Ovary (tissue), 9 donors: ENCODE data around the gene SAMD4A. TPM values are rescaled to one million over a fixed set of nuclear protein-coding genes. Genes with fewer than 3 reads are reported as not detected.

Experiments used
- DNase-seq, 5 donors: peaks; one replicate each; pipeline ENCODE4 v3.0.0-alpha.2; 2019 to 2020
- H3K27ac ChIP-seq, 2 donors: fragments of 200-600 bp; one replicate each; pipeline versions ENCODE4 v1.5.1 to v1.8.0; 2019 to 2022
- H3K27me3 ChIP-seq: fragments of 200-600 bp; one replicate; pipeline ENCODE4 v1.8.0; 2022
- H3K36me3 ChIP-seq: fragments of 200-600 bp; sonication (generic); one replicate; pipeline ENCODE4 v1.5.1; 2019
- H3K4me1 ChIP-seq: one replicate; pipeline ENCODE4 v1.8.1; 2013; ENCODE audit warnings: mild to moderate bottlenecking, moderate library complexity; ENCODE audit not compliant: insufficient read depth
- H3K4me3 ChIP-seq: fragments of 200-600 bp; sonication (generic); one replicate; pipeline ENCODE4 v1.5.1; 2017
- H3K9me3 ChIP-seq, 2 donors: fragments of 200-600 bp in 1 of 2; sonication (generic) in 1 of 2; one replicate each; pipeline versions ENCODE4 v1.5.1 to v1.8.1; 2013 to 2019; ENCODE audit warnings: mild to moderate bottlenecking in 1 of 2, moderate library complexity in 1 of 2
- EP300 ChIP-seq: sonication (generic); formaldehyde crosslinking; IDR thresholded peaks from one replicate; pipeline ENCODE4 v1.6.1; 2017; ENCODE audit warnings: antibody characterized with exemption
- POLR2A ChIP-seq: fragments of 450-650 bp; IDR thresholded peaks from one replicate; pipeline ENCODE4 v1.6.1; 2017; ENCODE audit warnings: antibody characterized with exemption, mild to moderate bottlenecking, moderate library complexity
- WGBS, 3 donors: extraction: QIAGEN DNeasy Blood & Tissue Kit in 1 of 3; methylation state at CpG; one replicate each; pipeline versions ENCODE4 v1.1.5 to v1.1.7; 2013 to 2017; 5-methylcytosine and 5-hydroxymethylcytosine counted together
- intact Hi-C, 4 donors: fragments of 100-400 bp; cut with DNase I; formaldehyde crosslinking; loops; one replicate each; pipeline versions ENCODE4 v1.11.0 to v1.15.1; 2022 to 2023
- polyA plus RNA-seq, 2 donors: library from polyadenylated mRNA; stranded (reverse); fragments of 200-250 nt in 1 of 2; fragments of 350-450 nt in 1 of 2; fragmentation: Illumina TruSeq in 1 of 2; extraction: RNeasy Lipid Tissue Mini Kit (QIAGEN cat#74804) in 1 of 2; gene quantifications; one replicate each; pipeline ENCODE4 v1.2.3, GENCODE V29; 2013 to 2014
- total RNA-seq, 7 donors: library from RNA; depleted of rRNA in 2 of 7; stranded (reverse); fragments of >200 nt in 2 of 7; fragmentation: NEBNext Ultra II Directional in 3 of 7; extraction: Animal tissue kit (Norgen Biotek cat#: 25700) in 3 of 7; gene quantifications; one replicate each; pipeline versions ENCODE4 v1.1.0 to v1.2.4, GENCODE V29; 2016 to 2023
- TF ChIP-seq, protein P1 (sequence below), 3 donors: fragments of 450-650 bp in 2 of 3; fragments of 200-600 bp in 1 of 3; IDR thresholded peaks; one replicate each; pipeline versions ENCODE4 v1.5.1 to v1.8.0; 2016 to 2022; ENCODE audit warnings: antibody characterized with exemption in 3 of 3, mild to moderate bottlenecking in 1 of 3
- donor health status: DM: no; HTN: no; CAD: no; lungs with moderate emphysema.
- donor health status: DM: no; HTN: no; CAD: no.
- donor health status: Bipolar disorder and iron deficiency.
- donor health status: DM: yes; HTN: yes; CAD: no.
- donor health status: DM: no; HTN: no; CAD: no.
- donor health status: DM: yes; HTN: yes; CAD: no.

The SAMD4A gene
- total and polyA plus RNA-seq, 9 donors: 2.3 to 22.4 (median 7.3) TPM

DNA sequence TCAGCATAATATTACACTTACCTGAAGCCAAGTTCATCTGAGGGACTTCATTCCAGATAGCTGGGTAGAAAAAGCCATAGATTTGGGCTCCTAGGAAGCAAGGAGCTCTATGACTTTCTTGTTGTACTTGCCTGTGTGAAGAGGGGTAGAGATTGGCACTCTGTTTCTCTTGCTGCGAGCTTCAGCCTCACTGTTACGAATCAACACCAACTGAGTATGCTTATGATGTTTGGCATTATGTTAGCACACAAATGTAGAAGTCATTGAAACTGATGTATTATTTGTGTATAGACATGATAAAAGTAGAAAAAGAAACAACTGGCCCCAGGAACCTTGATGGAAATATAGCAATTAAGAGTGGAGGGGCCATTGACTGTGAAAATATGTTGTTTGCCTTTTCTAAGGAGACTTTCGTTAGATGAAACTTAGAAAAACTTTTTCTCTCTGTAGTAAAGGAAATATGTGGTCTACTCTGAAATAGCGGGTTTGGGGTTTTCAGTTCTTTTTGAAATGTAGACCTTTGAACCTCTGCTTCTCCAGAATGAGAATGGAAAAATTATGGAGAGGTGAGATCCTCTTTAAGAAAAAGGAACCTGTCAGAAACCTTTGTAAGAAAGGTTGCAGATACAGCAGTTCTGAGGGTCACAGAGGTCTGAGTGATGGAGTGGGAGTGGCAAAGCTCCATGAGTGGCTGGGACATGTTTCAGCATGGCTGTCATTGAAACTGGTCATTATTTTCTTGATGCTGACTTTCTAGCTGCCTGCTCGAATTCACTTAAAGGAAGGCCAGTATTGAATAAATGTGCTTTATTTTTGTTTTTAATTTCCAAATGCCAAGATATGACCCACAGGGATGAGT lies 175.8 kb downstream of the SAMD4A start:
- Histone ChIP-seq H3K36me3 (no peaks in the 10 kb centered on the region), H3K4me1 (peaks cover 5% of the 10 kb centered on the region), H3K27me3 (no peaks in the 10 kb centered on the region), H3K4me3 (no peak overlapping the region), H3K9me3 (no peaks in the 10 kb centered on the region), H3K27ac (no peak overlapping the region)
- intact Hi-C loops: no loop called here
- TF ChIP-seq EP300 (no peak), POLR2A (no peak)
- TF ChIP-seq, protein P1, sequence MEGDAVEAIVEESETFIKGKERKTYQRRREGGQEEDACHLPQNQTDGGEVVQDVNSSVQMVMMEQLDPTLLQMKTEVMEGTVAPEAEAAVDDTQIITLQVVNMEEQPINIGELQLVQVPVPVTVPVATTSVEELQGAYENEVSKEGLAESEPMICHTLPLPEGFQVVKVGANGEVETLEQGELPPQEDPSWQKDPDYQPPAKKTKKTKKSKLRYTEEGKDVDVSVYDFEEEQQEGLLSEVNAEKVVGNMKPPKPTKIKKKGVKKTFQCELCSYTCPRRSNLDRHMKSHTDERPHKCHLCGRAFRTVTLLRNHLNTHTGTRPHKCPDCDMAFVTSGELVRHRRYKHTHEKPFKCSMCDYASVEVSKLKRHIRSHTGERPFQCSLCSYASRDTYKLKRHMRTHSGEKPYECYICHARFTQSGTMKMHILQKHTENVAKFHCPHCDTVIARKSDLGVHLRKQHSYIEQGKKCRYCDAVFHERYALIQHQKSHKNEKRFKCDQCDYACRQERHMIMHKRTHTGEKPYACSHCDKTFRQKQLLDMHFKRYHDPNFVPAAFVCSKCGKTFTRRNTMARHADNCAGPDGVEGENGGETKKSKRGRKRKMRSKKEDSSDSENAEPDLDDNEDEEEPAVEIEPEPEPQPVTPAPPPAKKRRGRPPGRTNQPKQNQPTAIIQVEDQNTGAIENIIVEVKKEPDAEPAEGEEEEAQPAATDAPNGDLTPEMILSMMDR (IDR thresholded peaks at IDR 0.05): no peak
- WGBS, 3 donors: 92 to 93% (median 92%) methylated on average over 5 of the region's 5 CpGs
- no peak for DNase-seq

DNA sequence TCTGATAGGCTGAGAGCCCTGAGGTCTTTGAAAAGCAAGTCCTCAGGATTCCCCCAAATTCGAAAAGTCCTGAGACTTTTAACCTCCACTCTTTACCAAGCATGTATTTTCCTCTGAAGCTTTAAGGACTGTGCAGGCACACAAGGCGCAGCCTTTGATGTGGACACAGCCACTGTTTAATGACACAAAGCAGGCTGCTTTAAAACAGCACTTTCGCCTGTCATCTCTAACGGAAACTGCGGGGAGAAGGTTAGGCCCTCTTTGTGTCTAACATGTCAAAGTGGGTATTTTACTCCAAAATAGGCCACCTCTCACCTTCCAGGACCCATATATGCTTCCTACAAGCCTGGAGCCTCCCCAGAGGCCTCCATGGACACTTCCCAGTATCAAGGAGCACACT lies 176.5 kb downstream of the SAMD4A start:
- WGBS, 3 donors: 94 to 97% (median 94%) methylated on average over 5 of the region's 5 CpGs
- no peaks in the 10 kb centered on the region for H3K27me3 ChIP-seq
- no peaks in the 10 kb centered on the region for H3K9me3 ChIP-seq
- peaks cover 5% of the 10 kb centered on the region for H3K4me1 ChIP-seq
- intact Hi-C loops: no loop called here
- no peak overlapping the region for H3K4me3 ChIP-seq
- TF ChIP-seq, protein P1 (IDR thresholded peaks at IDR 0.05): no peak
- TF ChIP-seq EP300 (no peak), POLR2A (no peak)
- no peak for DNase-seq
- H3K27ac ChIP-seq: no peak overlapping the region
- H3K36me3 ChIP-seq: no peaks in the 10 kb centered on the region

DNA sequence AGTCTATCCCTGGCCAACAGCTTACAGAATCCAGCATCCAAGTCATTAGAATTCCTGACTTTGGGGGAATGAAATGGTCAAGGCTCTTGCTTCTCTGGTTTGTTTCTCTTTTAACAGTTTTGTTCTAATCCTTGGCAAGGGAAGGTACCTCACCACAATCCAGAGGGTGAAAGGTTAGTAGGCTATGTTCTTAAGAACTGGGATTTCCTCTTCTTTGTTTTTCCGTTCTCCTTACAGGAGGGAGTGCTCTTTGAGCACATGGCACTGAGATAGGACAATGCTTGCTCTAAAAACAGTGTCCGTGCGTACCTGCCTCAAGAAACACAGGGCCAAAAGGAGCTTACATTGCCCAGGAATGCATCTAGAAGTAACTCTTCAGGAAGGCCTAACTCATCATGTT lies 179.1 kb downstream of the SAMD4A start:
- WGBS, 3 donors: 13 to 18% (median 14%) methylated on average over 3 of the region's 3 CpGs
- Histone ChIP-seq H3K36me3 (no peaks in the 10 kb centered on the region), H3K27ac (no peak overlapping the region), H3K4me1 (peaks cover 5% of the 10 kb centered on the region), H3K9me3 (no peaks in the 10 kb centered on the region), H3K4me3 (no peak overlapping the region), H3K27me3 (no peaks in the 10 kb centered on the region)
- intact Hi-C loops: no loop called here
- TF ChIP-seq EP300 (no peak), POLR2A (no peak)
- TF ChIP-seq, protein P1 (IDR thresholded peaks at IDR 0.05): no peak
- no peak for DNase-seq

DNA sequence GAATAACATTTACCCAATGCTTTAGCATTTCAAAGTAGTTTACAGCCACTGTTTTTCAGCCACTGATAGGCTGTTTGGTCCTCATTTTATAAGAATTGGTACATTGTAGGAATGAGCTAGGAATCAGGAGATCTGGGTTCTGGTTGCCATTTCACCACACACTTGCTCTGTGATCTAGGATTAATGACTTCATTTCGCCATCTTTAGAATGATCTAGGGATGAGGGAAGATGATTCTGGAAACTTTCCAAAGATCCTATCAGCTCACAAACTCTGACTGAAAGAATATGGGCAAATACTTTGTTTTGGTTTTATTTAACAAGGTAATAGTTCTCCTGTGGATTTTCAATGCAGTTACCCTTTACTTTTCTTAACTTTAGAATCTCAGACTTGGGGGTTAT lies 180.7 kb downstream of the SAMD4A start:
- H3K4me1 ChIP-seq: peaks cover 5% of the 10 kb centered on the region
- H3K9me3 ChIP-seq: no peaks in the 10 kb centered on the region
- H3K4me3 ChIP-seq: no peak overlapping the region
- no peak overlapping the region for H3K27ac ChIP-seq
- intact Hi-C loops: no loop called here
- no peaks in the 10 kb centered on the region for H3K27me3 ChIP-seq
- 91 to 96% (median 95%) methylated on average over 1 of the region's 1 CpG for WGBS, 3 donors
- TF ChIP-seq, protein P1 (IDR thresholded peaks at IDR 0.05): no peak
- no peak for TF ChIP-seq POLR2A
- TF ChIP-seq EP300: no peak
- no peaks in the 10 kb centered on the region for H3K36me3 ChIP-seq
- no peak for DNase-seq
